PC-9 (cell line): Measurements from ENCODE around the gene PRM2. TPM values are rescaled to one million over a fixed set of nuclear protein-coding genes. Genes with fewer than 3 reads are reported as not detected.

Experiments
- BruUV-seq: library from RNA; stranded (reverse); fragments of 400-500 nt; replicated peaks from 2 replicates; lab custom pipeline; 2021; lab: Mats Ljungman, UMichigan
- CTCF ChIA-PET: fragments of 300-600 bp; sonication (Branson Sonifier 250); formaldehyde crosslinking; loops from one replicate; lab custom pipeline; 2022; ENCODE audit warnings: antibody characterized with exemption; lab: Charles Lee
- POLR2A ChIA-PET: fragments of 300-600 bp; sonication (Branson Sonifier 250); formaldehyde crosslinking; loops from one replicate; lab custom pipeline; 2022; ENCODE audit warnings: antibody characterized with exemption; ENCODE audit not compliant: unreplicated experiment; lab: Charles Lee
- DNase-seq, 2 experiments: peaks; one replicate each; pipeline versions ENCODE4 v3.0.0 to v3.0.0-alpha.2; 2015 to 2022; ENCODE audit warnings: mixed read lengths in 1 of 2
- H2AFZ ChIP-seq: fragments of 200-600 bp; sonication (generic); 2 replicates; pipeline ENCODE4 v1.8.1; 2017; ENCODE audit warnings: antibody characterized with exemption
- H3F3A ChIP-seq: fragments of 200-600 bp; sonication (generic); 2 replicates; pipeline ENCODE4 v1.8.1; 2017; ENCODE audit warnings: antibody characterized with exemption, mild to moderate bottlenecking, low read depth; ENCODE audit not compliant: insufficient read depth
- H3K27ac ChIP-seq: fragments of 200-600 bp; sonication (generic); 2 replicates; pipeline ENCODE4 v1.6.1; 2016; ENCODE audit warnings: mixed run types
- H3K27me3 ChIP-seq: fragments of 200-600 bp; sonication (generic); 2 replicates; pipeline ENCODE4 v1.6.1; 2016; ENCODE audit warnings: low read depth, mixed run types; ENCODE audit not compliant: insufficient read depth
- H3K36me3 ChIP-seq: fragments of 200-600 bp; sonication (generic); 2 replicates; pipeline ENCODE4 v1.6.1; 2016; ENCODE audit warnings: low read depth, mixed run types
- H3K4me1 ChIP-seq: fragments of 200-600 bp; sonication (generic); replicated peaks from 2 replicates; pipeline ENCODE4 v1.6.1; 2016; ENCODE audit warnings: mixed run types; ENCODE audit not compliant: insufficient read depth
- H3K4me2 ChIP-seq: fragments of 200-600 bp; sonication (generic); 2 replicates; pipeline ENCODE4 v1.6.1; 2017; ENCODE audit warnings: mixed run types
- H3K4me3 ChIP-seq: fragments of 200-600 bp; sonication (generic); 2 replicates; pipeline ENCODE4 v1.6.1; 2016; ENCODE audit warnings: mixed run types
- H3K79me2 ChIP-seq: fragments of 200-600 bp; sonication (generic); 2 replicates; pipeline ENCODE4 v1.6.1; 2017; ENCODE audit warnings: low read depth, mixed run types
- H3K9me2 ChIP-seq: fragments of 200-600 bp; sonication (generic); 2 replicates; pipeline ENCODE4 v1.8.1; 2017; ENCODE audit warnings: mild to moderate bottlenecking; ENCODE audit not compliant: insufficient read depth
- H3K9me3 ChIP-seq: fragments of 200-600 bp; sonication (generic); 2 replicates; pipeline ENCODE4 v1.8.1; 2016; ENCODE audit warnings: low read depth; ENCODE audit not compliant: insufficient read depth
- H4K20me1 ChIP-seq: fragments of 200-600 bp; sonication (generic); 2 replicates; pipeline ENCODE4 v1.8.1; 2017; ENCODE audit not compliant: insufficient read depth
- EZH2 ChIP-seq: fragments of 200-600 bp; sonication (generic); IDR thresholded peaks from 2 replicates; pipeline ENCODE4 v1.8.0; 2017; ENCODE audit warnings: antibody characterized with exemption, low read depth
- intact Hi-C: fragments of 100-400 bp; cut with micrococcal nuclease; formaldehyde crosslinking; loops from one replicate; pipeline ENCODE4 v1.10.0; 2022; ENCODE audit not compliant: unreplicated experiment
- total RNA-seq: library from RNA; stranded (reverse); gene quantifications from 2 replicates; pipeline ENCODE4 v1.2.3, GENCODE V29; 2021
- TF ChIP-seq, protein P1 (sequence below): fragments of 200-600 bp; sonication (generic); conservative IDR thresholded peaks from 2 replicates; pipeline ENCODE4 v1.6.1; 2017; ENCODE audit warnings: mixed run types, antibody characterized with exemption, mild to moderate bottlenecking, moderate library complexity

Gene PRM2
- total RNA-seq, 1 experiment from 2014 or later = not detected

GRCh38 chr16:11238272-11239202 is 37.7 kb downstream of the PRM2 start:
- Histone ChIP-seq H3K27me3 (no peaks in the 10 kb centered on the region), H3K9me2 (no peaks in the 10 kb centered on the region), H3K79me2 (no peaks in the 10 kb centered on the region), H3K9me3 (no peaks in the 10 kb centered on the region), H3K4me3 (no peak overlapping the region), H2AFZ (no peak overlapping the region), H4K20me1 (no peaks in the 10 kb centered on the region), H3F3A (no peaks in the 10 kb centered on the region; the same call in 1 of the 2 replicates), H3K4me1 (no peaks in the 10 kb centered on the region), H3K4me2 (no peak overlapping the region), H3K36me3 (no peaks in the 10 kb centered on the region), H3K27ac (no peak overlapping the region)
- CTCF ChIA-PET = no interaction called here
- no TSS peak for BruUV-seq
- no peak for DNase-seq
- intact Hi-C loops = no loop called here
- TF ChIP-seq, protein P1, sequence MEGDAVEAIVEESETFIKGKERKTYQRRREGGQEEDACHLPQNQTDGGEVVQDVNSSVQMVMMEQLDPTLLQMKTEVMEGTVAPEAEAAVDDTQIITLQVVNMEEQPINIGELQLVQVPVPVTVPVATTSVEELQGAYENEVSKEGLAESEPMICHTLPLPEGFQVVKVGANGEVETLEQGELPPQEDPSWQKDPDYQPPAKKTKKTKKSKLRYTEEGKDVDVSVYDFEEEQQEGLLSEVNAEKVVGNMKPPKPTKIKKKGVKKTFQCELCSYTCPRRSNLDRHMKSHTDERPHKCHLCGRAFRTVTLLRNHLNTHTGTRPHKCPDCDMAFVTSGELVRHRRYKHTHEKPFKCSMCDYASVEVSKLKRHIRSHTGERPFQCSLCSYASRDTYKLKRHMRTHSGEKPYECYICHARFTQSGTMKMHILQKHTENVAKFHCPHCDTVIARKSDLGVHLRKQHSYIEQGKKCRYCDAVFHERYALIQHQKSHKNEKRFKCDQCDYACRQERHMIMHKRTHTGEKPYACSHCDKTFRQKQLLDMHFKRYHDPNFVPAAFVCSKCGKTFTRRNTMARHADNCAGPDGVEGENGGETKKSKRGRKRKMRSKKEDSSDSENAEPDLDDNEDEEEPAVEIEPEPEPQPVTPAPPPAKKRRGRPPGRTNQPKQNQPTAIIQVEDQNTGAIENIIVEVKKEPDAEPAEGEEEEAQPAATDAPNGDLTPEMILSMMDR = no peak
- no peak for TF ChIP-seq EZH2
- POLR2A ChIA-PET = no interaction called here

GRCh38 chr16:11236461-11237254 is 39.6 kb downstream of the PRM2 start:
- Histone ChIP-seq H3K79me2 (no peaks in the 10 kb centered on the region), H3K27ac (no peak overlapping the region), H3F3A (no peaks in the 10 kb centered on the region; the same call in 1 of the 2 replicates), H3K4me1 (no peaks in the 10 kb centered on the region), H3K4me3 (no peak overlapping the region), H3K27me3 (no peaks in the 10 kb centered on the region), H3K4me2 (no peak overlapping the region), H4K20me1 (no peaks in the 10 kb centered on the region), H3K9me2 (no peaks in the 10 kb centered on the region), H2AFZ (no peak overlapping the region), H3K9me3 (no peaks in the 10 kb centered on the region), H3K36me3 (no peaks in the 10 kb centered on the region)
- intact Hi-C loops = no loop called here
- TF ChIP-seq, protein P1 = no peak
- TF ChIP-seq EZH2 = no peak
- BruUV-seq = no TSS peak
- POLR2A ChIA-PET = no interaction called here
- CTCF ChIA-PET = no interaction called here
- DNase-seq = no peak

DNA sequence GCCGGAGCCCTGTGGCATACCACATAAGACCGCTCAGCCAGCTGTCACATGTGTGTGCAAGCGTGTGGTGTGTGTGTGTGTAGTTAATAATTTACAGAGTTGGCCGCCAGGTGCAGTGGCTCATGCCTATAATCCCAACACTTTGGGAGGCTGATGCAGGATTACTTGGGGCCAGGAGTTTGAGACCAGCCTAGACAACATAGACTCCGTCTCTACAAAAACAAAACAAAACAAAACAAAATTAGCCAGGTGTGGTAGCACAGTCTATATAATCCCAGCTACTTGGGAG is 40.6 kb downstream of the PRM2 start:
- Histone ChIP-seq H3K9me2 (no peaks in the 10 kb centered on the region), H4K20me1 (no peaks in the 10 kb centered on the region), H3K4me3 (no peak overlapping the region), H3F3A (no peaks in the 10 kb centered on the region; the same call in 1 of the 2 replicates), H3K27ac (no peak overlapping the region), H3K79me2 (no peaks in the 10 kb centered on the region), H3K4me2 (no peak overlapping the region), H3K27me3 (no peaks in the 10 kb centered on the region), H3K4me1 (no peaks in the 10 kb centered on the region), H3K36me3 (no peaks in the 10 kb centered on the region), H3K9me3 (no peaks in the 10 kb centered on the region), H2AFZ (no peak overlapping the region)
- ChIA-PET CTCF (interaction anchor here (0.6 kb wide), 1 partner anchor 31 kb away, joined by 4 read pairs; no protein-coding TSS in a partner anchor), POLR2A (no interaction called here)
- BruUV-seq = no TSS peak
- no peak for TF ChIP-seq EZH2
- TF ChIP-seq, protein P1 = no peak
- intact Hi-C loops = no loop called here
- DNase-seq = no peak
